HEK293T (cell line): ENCODE data around the gene MAGOHB.

ENCODE experiments used
- BHLHE40 ChIP-seq: fragments of 450-650 bp; IDR thresholded peaks from 2 replicates; pipeline ENCODE4 v1.6.1; 2016; ENCODE audit warnings: mild to moderate bottlenecking, moderate library complexity, borderline replicate concordance
- CTBP1 ChIP-seq: fragments of 450-650 bp; IDR thresholded peaks from 2 replicates; pipeline ENCODE4 v1.6.1; 2016; ENCODE audit warnings: borderline replicate concordance
- ELF4 ChIP-seq: fragments of 450-650 bp; IDR thresholded peaks from 2 replicates; pipeline ENCODE4 v1.6.1; 2017; ENCODE audit warnings: antibody characterized with exemption
- FOXK2 ChIP-seq: fragments of 450-650 bp; IDR thresholded peaks from 2 replicates; pipeline ENCODE4 v1.6.1; 2016; ENCODE audit warnings: mild to moderate bottlenecking
- FOXM1 ChIP-seq: fragments of 450-650 bp; IDR thresholded peaks from 2 replicates; pipeline ENCODE4 v1.6.1; 2017; ENCODE audit warnings: mild to moderate bottlenecking, borderline replicate concordance
- HDGF ChIP-seq: fragments of 450-650 bp; IDR thresholded peaks from 2 replicates; pipeline ENCODE4 v1.6.1; 2017; ENCODE audit warnings: antibody characterized with exemption, borderline replicate concordance
- LEF1 ChIP-seq: fragments of 450-650 bp; IDR thresholded peaks from 2 replicates; pipeline ENCODE4 v1.6.1; 2017; ENCODE audit warnings: mild to moderate bottlenecking, borderline replicate concordance
- NFRKB ChIP-seq: fragments of 450-650 bp; IDR thresholded peaks from 2 replicates; pipeline ENCODE4 v1.6.1; 2016; ENCODE audit warnings: mild to moderate bottlenecking, moderate library complexity
- SP1 ChIP-seq: fragments of 450-650 bp; IDR thresholded peaks from 2 replicates; pipeline ENCODE4 v1.6.1; 2017
- SUZ12 ChIP-seq: fragments of 450-650 bp; IDR thresholded peaks from 2 replicates; pipeline ENCODE4 v1.6.1; 2016; ENCODE audit warnings: mild to moderate bottlenecking
- TARDBP ChIP-seq: fragments of 450-650 bp; IDR thresholded peaks from 2 replicates; pipeline ENCODE4 v1.6.1; 2016
- ZNF384 ChIP-seq: fragments of 450-650 bp; IDR thresholded peaks from 2 replicates; pipeline ENCODE4 v1.6.1; 2016

GRCh38 chr12:10601860-10602259 lies 11.5 kb downstream of the MAGOHB start:
- TF ChIP-seq CTBP1: no peak
- no peak for TF ChIP-seq TARDBP
- no peak for TF ChIP-seq HDGF
- no peak for TF ChIP-seq SUZ12
- TF ChIP-seq FOXM1: no peak
- TF ChIP-seq SP1: no peak
- no peak for TF ChIP-seq ZNF384
- no peak for TF ChIP-seq ELF4
- TF ChIP-seq NFRKB: no peak
- no peak for TF ChIP-seq FOXK2
- TF ChIP-seq BHLHE40: no peak
- no peak for TF ChIP-seq LEF1
